GM23338 (cell line): ENCODE measurements around the gene TAF3. TPM values are rescaled to one million over a fixed set of nuclear protein-coding genes. Genes with fewer than 3 reads are reported as not detected.

Experiments
- ATAC-seq: fragments of 200-7000 bp; cut with Tn5 transposase; 3 replicates; pipeline ENCODE4 v1.9.1; 2020
- DNase-seq: peaks from one replicate; pipeline ENCODE4 v3.0.0-alpha.2; 2015; ENCODE audit warnings: low spot score
- H2AFZ ChIP-seq: fragments of 200-600 bp; sonication (generic); 2 replicates; pipeline ENCODE4 v1.8.0; 2016; ENCODE audit warnings: antibody characterized with exemption, mild to moderate bottlenecking, moderate library complexity
- H3F3A ChIP-seq: fragments of 200-600 bp; sonication (generic); replicated peaks from 2 replicates; pipeline ENCODE4 v1.8.0; 2017; ENCODE audit warnings: antibody characterized with exemption, mixed run types, low read depth
- H3K27ac ChIP-seq: fragments of 200-600 bp; sonication (generic); 2 replicates; pipeline ENCODE4 v1.6.1; 2016; ENCODE audit warnings: low read depth
- H3K27me3 ChIP-seq: fragments of 200-600 bp; sonication (generic); 2 replicates; pipeline ENCODE4 v1.8.0; 2016; ENCODE audit warnings: mild to moderate bottlenecking, mixed run types, moderate library complexity; ENCODE audit not compliant: insufficient read depth
- H3K36me3 ChIP-seq: fragments of 200-600 bp; sonication (generic); 2 replicates; pipeline ENCODE4 v1.8.0; 2016; ENCODE audit warnings: mild to moderate bottlenecking; ENCODE audit not compliant: insufficient read depth
- H3K4me1 ChIP-seq: fragments of 200-600 bp; sonication (generic); 2 replicates; pipeline ENCODE4 v1.8.0; 2016; ENCODE audit warnings: mild to moderate bottlenecking, moderate library complexity; ENCODE audit not compliant: insufficient read depth
- H3K4me2 ChIP-seq: fragments of 200-600 bp; sonication (generic); 2 replicates; pipeline ENCODE4 v1.7.1; 2017; ENCODE audit warnings: mixed run types
- H3K4me3 ChIP-seq: fragments of 200-600 bp; sonication (generic); 2 replicates; pipeline ENCODE4 v1.6.1; 2016; ENCODE audit warnings: mixed run types
- H3K79me2 ChIP-seq: fragments of 200-600 bp; sonication (generic); replicated peaks from 2 replicates; pipeline ENCODE4 v1.8.0; 2017; ENCODE audit warnings: mild to moderate bottlenecking; ENCODE audit not compliant: insufficient read depth
- H3K9me2 ChIP-seq: fragments of 200-600 bp; sonication (generic); 2 replicates; pipeline ENCODE4 v1.8.0; 2017; ENCODE audit not compliant: insufficient read depth
- H4K20me1 ChIP-seq: fragments of 200-600 bp; sonication (generic); replicated peaks from 2 replicates; pipeline ENCODE4 v1.8.0; 2017; ENCODE audit warnings: mild to moderate bottlenecking; ENCODE audit not compliant: insufficient read depth
- H3K27ac Mint-ChIP-seq: 2 replicates; pipeline ENCODE4 v1.8.0; 2020; ENCODE audit warnings: inconsistent platforms, mild to moderate bottlenecking, moderate library complexity, mixed read lengths
- H3K27me3 Mint-ChIP-seq: 3 replicates; pipeline ENCODE4 v1.8.0; 2022; ENCODE audit warnings: low read depth, mild to moderate bottlenecking, moderate library complexity, mixed read lengths, inconsistent platforms; ENCODE audit not compliant: insufficient read depth, poor library complexity
- H3K36me3 Mint-ChIP-seq: 3 replicates; pipeline ENCODE4 v1.8.0; 2021; ENCODE audit warnings: low read depth, mild to moderate bottlenecking, inconsistent platforms, moderate library complexity, mixed read lengths
- H3K4me1 Mint-ChIP-seq: 3 replicates; pipeline ENCODE4 v1.8.0; 2020; ENCODE audit warnings: mild to moderate bottlenecking, inconsistent platforms, mixed read lengths
- H3K4me3 Mint-ChIP-seq: 3 replicates; pipeline ENCODE4 v1.8.0; 2021; ENCODE audit warnings: moderate library complexity, mild to moderate bottlenecking, inconsistent platforms, mixed read lengths
- H3K9me3 Mint-ChIP-seq: 3 replicates; pipeline ENCODE4 v1.8.0; 2020; ENCODE audit warnings: moderate library complexity, mild to moderate bottlenecking, inconsistent platforms, mixed read lengths
- CTCF ChIP-seq, 2 experiments: fragments of 200-600 bp in 1 of 2; sonication (generic) in 1 of 2; conservative IDR thresholded peaks; 2 replicates each; pipeline versions ENCODE4 v1.5.1 to v1.6.1; 2016 to 2017; ENCODE audit warnings: antibody characterized with exemption in 2 of 2, low read depth in 2 of 2, mild to moderate bottlenecking in 2 of 2, moderate library complexity in 1 of 2
- ETS1 ChIP-seq: IDR thresholded peaks from 2 replicates; pipeline ENCODE4 v1.6.1; 2016; ENCODE audit warnings: antibody characterized with exemption
- ZNF331 ChIP-seq: fragments of 250-450 bp; sonication (Bioruptor Pico); IDR thresholded peaks from 2 replicates; pipeline ENCODE4 v1.5.0; 2020; ENCODE audit warnings: low read depth, mild to moderate bottlenecking, moderate library complexity
- ZNF462 ChIP-seq: fragments of 250-450 bp; sonication (Bioruptor Pico); IDR thresholded peaks from 2 replicates; pipeline ENCODE4 v1.5.0; 2020; ENCODE audit warnings: mild to moderate bottlenecking, moderate library complexity
- polyA plus RNA-seq: library from polyadenylated mRNA; unstranded; fragments of >200 nt; fragmentation: Nextera tagmentation; extraction: Ambion mirVana; gene quantifications from 2 replicates; pipeline ENCODE4 v1.2.1, GENCODE V29; 2016
- total RNA-seq: library from RNA; depleted of rRNA; stranded (reverse); fragments of >200 nt; shearing (Covaris generic); gene quantifications from 2 replicates; pipeline ENCODE4 v1.2.3, GENCODE V29; 2014

TAF3 gene
- total and polyA plus RNA-seq, 2 experiments from 2014 or later: 6.4 to 15.2 TPM

- TF ChIP-seq ZNF462 (CRISPR knock-in tag): no peak
Measured at GRCh38 chr10:7792541-7792940, 25.8 kb upstream of the TAF3 start (continued).

- peaks cover 29% of the 10 kb centered on the region for H3K36me3 ChIP-seq
- DNase-seq (no peak), ATAC-seq (no peak)
- Mint-ChIP-seq H3K27ac (no peak overlapping the region), H3K27me3 (no peaks in the 10 kb centered on the region), H3K4me1 (peaks cover 9% of the 10 kb centered on the region; the same call in 2 of the 3 replicates), H3K36me3 (peaks cover 38% of the 10 kb centered on the region), H3K4me3 (no peak overlapping the region), H3K9me3 (no peaks in the 10 kb centered on the region)
- no peak overlapping the region for H2AFZ ChIP-seq
- no peak overlapping the region for H3K4me3 ChIP-seq
- peaks cover 82% of the 10 kb centered on the region for H3K79me2 ChIP-seq
- H3K4me2 ChIP-seq: no peak overlapping the region
- no peaks in the 10 kb centered on the region for H3F3A ChIP-seq
- no peak overlapping the region for H3K27ac ChIP-seq
- peaks cover 7% of the 10 kb centered on the region for H3K4me1 ChIP-seq
- H3K27me3 ChIP-seq: no peaks in the 10 kb centered on the region
- no peaks in the 10 kb centered on the region for H3K9me2 ChIP-seq
- H4K20me1 ChIP-seq: peaks cover 32% of the 10 kb centered on the region
- TF ChIP-seq CTCF (conservative IDR thresholded peaks at IDR 0.05; ENCODE audit: low read depth in 2 of 2) (no peak), ZNF462 (CRISPR knock-in tag) (no peak), ETS1 (no peak), ZNF331 (CRISPR knock-in tag) (no peak)
Measured at GRCh38 chr10:7794251-7795026, 23.9 kb upstream of the TAF3 start.
